HepG2 (cell line): Measurements from ENCODE around the gene MRPL2. TPM values are rescaled to one million over a fixed set of nuclear protein-coding genes. Genes with fewer than 3 reads are reported as not detected.
A peak's percentile ranks its signal among the peaks of the same experiment; 100 is the strongest.

Experiments used
- ATAC-seq: fragments of 200-7000 bp; cut with Tn5 transposase; 3 replicates; pipeline ENCODE4 v1.9.1; 2020; ENCODE audit warnings: mild to moderate bottlenecking, moderate library complexity
- BruUV-seq: library from RNA; stranded (reverse); fragments of 400-500 nt; replicated peaks from 2 replicates; lab custom pipeline; 2021; lab: Mats Ljungman, UMichigan
- CTCF ChIA-PET: fragments of 300-600 bp; formaldehyde crosslinking; extraction: SDS; loops from one replicate; lab custom pipeline; 2021; ENCODE audit warnings: low total read pairs, inconsistent platforms, low intra/inter-chr PET ratio; lab: Yijun Ruan, JAX
- POLR2A ChIA-PET: fragments of 350-600 bp; sonication (Branson Sonifier 250); formaldehyde crosslinking; loops from one replicate; lab custom pipeline; 2020; ENCODE audit warnings: antibody characterized with exemption, inconsistent platforms; lab: Yijun Ruan, JAX
- DNase-seq: peaks from one replicate; pipeline ENCODE4 v3.0.0-alpha.2; 2015; ENCODE audit warnings: low spot score
- FAIRE-seq: peaks from 3 replicates; lab custom pipeline; 2011; peaks lifted over from hg19 to GRCh38; lab: Jason Lieb, UNC
- H2AFZ ChIP-seq: one replicate; pipeline ENCODE4 v1.6.1; 2011; ENCODE audit warnings: low read length, inconsistent platforms
- H3K27ac ChIP-seq: fragments of 300-600 bp; 3 replicates; pipeline ENCODE4 v1.8.0; 2011; ENCODE audit warnings: mixed run types, mild to moderate bottlenecking, mixed read lengths, low read length, inconsistent platforms; ENCODE audit not compliant: insufficient read depth; ENCODE audit errors: extremely low read length
- H3K27me3 ChIP-seq, 2 experiments: fragments of 200-600 bp in 1 of 2; 2 replicates in 1 of 2; 3 replicates in 1 of 2; pipeline versions ENCODE4 v1.6.0 to v1.8.0; 2011; ENCODE audit warnings: low read length in 2 of 2, mild to moderate bottlenecking in 2 of 2, moderate library complexity in 2 of 2, inconsistent platforms in 1 of 2; ENCODE audit not compliant: insufficient read depth in 2 of 2, control insufficient read depth in 1 of 2
- H3K36me3 ChIP-seq, 2 experiments: fragments of 200-600 bp in 1 of 2; replicated peaks in 1 of 2; 2 replicates in 1 of 2; 3 replicates in 1 of 2; pipeline versions ENCODE4 v1.5.1 to v1.8.0; 2011; ENCODE audit warnings: low read length in 2 of 2, inconsistent platforms in 1 of 2; ENCODE audit not compliant: insufficient read depth in 2 of 2, control insufficient read depth in 1 of 2
- H3K4me1 ChIP-seq: 2 replicates; pipeline ENCODE4 v1.5.1; 2012; ENCODE audit warnings: low read length, inconsistent platforms; ENCODE audit not compliant: insufficient read depth
- H3K4me2 ChIP-seq: 2 replicates; pipeline ENCODE4 v1.6.0; 2011; ENCODE audit warnings: low read depth, low read length, inconsistent platforms
- H3K4me3 ChIP-seq, 3 experiments: fragments of 200-600 bp in 1 of 3; sonication (generic), shearing (Covaris generic) in 1 of 3; replicated peaks in 1 of 3; 2 replicates each; pipeline ENCODE4 v1.5.1; 2011 to 2016; ENCODE audit warnings: low read length in 3 of 3, inconsistent platforms in 2 of 3, low read depth in 2 of 3, mild to moderate bottlenecking in 2 of 3, control low read depth in 1 of 3, mixed read lengths in 1 of 3; ENCODE audit not compliant: insufficient read depth in 1 of 3
- H3K79me2 ChIP-seq: one replicate; pipeline ENCODE4 v1.6.1; 2011; ENCODE audit warnings: low read length, inconsistent platforms; ENCODE audit not compliant: insufficient read depth
- H3K9ac ChIP-seq: 2 replicates; pipeline ENCODE4 v1.6.0; 2011; ENCODE audit warnings: mild to moderate bottlenecking, low read depth, low read length, inconsistent platforms; ENCODE audit not compliant: insufficient read depth
- H3K9me3 ChIP-seq: 2 replicates; pipeline ENCODE4 v1.5.1; 2012; ENCODE audit warnings: mild to moderate bottlenecking, low read length
- H4K20me1 ChIP-seq: 2 replicates; pipeline ENCODE4 v1.6.0; 2011; ENCODE audit warnings: inconsistent platforms, mild to moderate bottlenecking, low read length, moderate library complexity; ENCODE audit not compliant: insufficient read depth
- CREM ChIP-seq, 2 experiments: sonication (generic) in 1 of 2; formaldehyde crosslinking in 1 of 2; IDR thresholded peaks; 2 replicates each; pipeline versions ENCODE4 v1.4.0 to v1.6.1; 2016 to 2020; ENCODE audit warnings: antibody characterized with exemption in 1 of 2, mild to moderate bottlenecking in 1 of 2, missing genetic modification reagents in 1 of 2
- ESRRA ChIP-seq: sonication (generic); formaldehyde crosslinking; IDR thresholded peaks from 2 replicates; pipeline ENCODE4 v1.5.1; 2020; ENCODE audit warnings: mild to moderate bottlenecking, low read depth, missing genetic modification reagents
- KDM2A ChIP-seq: sonication (generic); formaldehyde crosslinking; IDR thresholded peaks from 2 replicates; pipeline ENCODE4 v1.4.0; 2020; ENCODE audit warnings: low read depth, missing genetic modification reagents, borderline replicate concordance
- MTF2 ChIP-seq: sonication (generic); formaldehyde crosslinking; IDR thresholded peaks from 2 replicates; pipeline ENCODE4 v1.5.0; 2020; ENCODE audit warnings: missing genetic modification reagents, borderline replicate concordance
- RFX1 ChIP-seq: fragments of 450-650 bp; IDR thresholded peaks from 2 replicates; pipeline ENCODE4 v1.6.1; 2017
- SMYD3 ChIP-seq: sonication (generic); formaldehyde crosslinking; IDR thresholded peaks from 2 replicates; pipeline ENCODE4 v1.8.1; 2023; ENCODE audit warnings: mild to moderate bottlenecking, missing genetic modification reagents
- TERF1 ChIP-seq: sonication (generic); formaldehyde crosslinking; IDR thresholded peaks from 2 replicates; pipeline ENCODE4 v1.8.0; 2022; ENCODE audit warnings: mild to moderate bottlenecking, missing genetic modification reagents, moderate library complexity
- THAP7 ChIP-seq: sonication (generic); formaldehyde crosslinking; IDR thresholded peaks from 2 replicates; pipeline ENCODE4 v1.8.1; 2023; ENCODE audit warnings: mild to moderate bottlenecking, missing genetic modification reagents
- UBTF ChIP-seq: sonication (generic); formaldehyde crosslinking; IDR thresholded peaks from 2 replicates; pipeline ENCODE4 v1.4.0; 2020; ENCODE audit warnings: mild to moderate bottlenecking, missing genetic modification reagents
- ZBTB26 ChIP-seq: IDR thresholded peaks from 2 replicates; pipeline ENCODE4 v1.6.1; 2016; ENCODE audit warnings: missing compliant biosample characterization, missing genetic modification reagents, borderline replicate concordance
- ZNF124 ChIP-seq: sonication (generic); formaldehyde crosslinking; IDR thresholded peaks from 2 replicates; pipeline ENCODE4 v1.4.0; 2020; ENCODE audit warnings: missing genetic modification reagents
- ZNF563 ChIP-seq: sonication (generic); formaldehyde crosslinking; IDR thresholded peaks from 2 replicates; pipeline ENCODE4 v1.8.0; 2022; ENCODE audit warnings: mild to moderate bottlenecking, moderate library complexity, missing genetic modification reagents
- ZNF687 ChIP-seq: sonication (generic); formaldehyde crosslinking; IDR thresholded peaks from 2 replicates; pipeline ENCODE4 v1.5.1; 2020; ENCODE audit warnings: mild to moderate bottlenecking, missing genetic modification reagents, moderate library complexity
- WGBS: methylation state at CpG from one replicate; pipeline ENCODE4 v1.1.6; 2017; ENCODE audit warnings: low lambda C conversion rate; 5-methylcytosine and 5-hydroxymethylcytosine counted together
- in situ Hi-C: cut with HindIII; loops from 2 replicates; pipeline ENCODE4 v1.10.0; 2017; ENCODE audit warnings: low pct_unique_long_range_greater_than_20kb; ENCODE audit not compliant: extremely low pct_ligation_motif_present
- intact Hi-C: fragments of 100-400 bp; cut with micrococcal nuclease; formaldehyde crosslinking; loops from one replicate; pipeline ENCODE4 v1.10.0; 2022; ENCODE audit not compliant: unreplicated experiment
- polyA plus RNA-seq, 8 experiments: library from polyadenylated mRNA; depleted of rRNA in 3 of 8; stranded (reverse) in 7 of 8; unstranded in 1 of 8; fragments of >200 nt; fragmentation: Illumina TruSeq in 4 of 8; extraction: Trizol in 4 of 8; gene quantifications; 2 replicates each; pipeline versions ENCODE4 v1.2.1 to v1.2.3, GENCODE V29; 2011 to 2016; ENCODE audit warnings: low read depth in 4 of 8, missing spikeins in 1 of 8, mixed read lengths in 1 of 8; ENCODE audit not compliant: insufficient read depth in 1 of 8
- total RNA-seq, 5 experiments: library from RNA; depleted of rRNA; stranded (reverse); fragments of >200 nt; fragmentation: Illumina TruSeq; extraction: Trizol; gene quantifications; 2 replicates each; pipeline ENCODE4 v1.2.3, GENCODE V29; 2016; ENCODE audit warnings: low read depth in 1 of 5

Gene MRPL2
- total and polyA plus RNA-seq, 2 of the 13 experiments (the other 11 are each of a cell fraction or from before 2014, with no cell fraction given) = 56.8 to 65.6 TPM

GRCh38 chr6:43096451-43097097 is 37.3 kb upstream of the MRPL2 start:
- Histone ChIP-seq H3K4me3 (peak overlapping the region in 2 of 3 experiments; percentile 9 to 42; a peak in 1 of 6 replicates), H4K20me1 (no peaks in the 10 kb centered on the region), H3K4me2 (peak overlapping the region; percentile 67), H3K27me3 (no peaks in the 10 kb centered on the region; a peak in 1 of 5 replicates), H3K79me2 (peaks cover 78% of the 10 kb centered on the region), H3K9ac (peak overlapping the region; percentile 45; the same call in 1 of the 2 replicates), H3K36me3 (no peaks in the 10 kb centered on the region), H3K9me3 (no peaks in the 10 kb centered on the region), H2AFZ (no peak overlapping the region), H3K4me1 (peaks cover 64% of the 10 kb centered on the region), H3K27ac (peak overlapping the region; percentile 41)
- ChIA-PET CTCF (no interaction called here), POLR2A (interaction anchor here (0.8 to 3.5 kb wide), 7 partner anchors 14 to 206 kb away, joined by 3 to 22 read pairs (median 3); partner anchors contain the start of genes CNPY3, KLC4, MRPL2 and PEX6)
- intact Hi-C loops (no loop called here), in situ Hi-C loops (no loop called here)
- ATAC-seq (peak; percentile 46), DNase-seq (no peak), FAIRE-seq (no peak)
- no TSS peak for BruUV-seq
- 48% methylated on average over 8 of the region's 8 CpGs for WGBS
- no peak for TF ChIP-seq MTF2 (CRISPR knock-in tag)
- TF ChIP-seq RFX1 = no peak
- TF ChIP-seq UBTF (CRISPR knock-in tag) = 0 out of 2 replicates have a peak, but pooled peaks have one; percentile 23
- TF ChIP-seq KDM2A (CRISPR knock-in tag) = no peak
- TF ChIP-seq CREM (IDR thresholded peaks at IDR 0.05) = no peak
- TF ChIP-seq CREM (CRISPR knock-in tag; IDR thresholded peaks at IDR 0.05) = no peak
- no peak for TF ChIP-seq ZNF563 (CRISPR knock-in tag)
- TF ChIP-seq ZNF687 (CRISPR knock-in tag) = peak; percentile 69
- TF ChIP-seq TERF1 (CRISPR knock-in tag) = no peak
- TF ChIP-seq ESRRA (CRISPR knock-in tag) = no peak
- no peak for TF ChIP-seq THAP7 (CRISPR knock-in tag)
- no peak for TF ChIP-seq ZBTB26 (CRISPR knock-in tag)
- no peak for TF ChIP-seq ZNF124 (CRISPR knock-in tag)
- no peak for TF ChIP-seq SMYD3 (CRISPR knock-in tag)
